ENCODE measurements around the gene CLEC4M.

- no peak for TF ChIP-seq CTCF (IDR thresholded peaks at IDR 0.05; ENCODE audit: low read depth, low read length, poor library complexity, severe bottlenecking)
- TF ChIP-seq EZH2phosphoT487 (IDR thresholded peaks at IDR 0.05; ENCODE audit: borderline replicate concordance, low read length) = no peak
Observed at GRCh38 chr19:7744199-7744786, 18.8 kb upstream of the CLEC4M start.

Data from DOHH2 (cell line).